SK-N-MC (cell line): ENCODE data around the gene TRPC5OS.

Source experiments
- EZH2 ChIP-seq: fragments of 200-600 bp; sonication (generic); IDR thresholded peaks from one replicate; pipeline ENCODE4 v1.6.1; 2017; ENCODE audit warnings: antibody characterized with exemption
- POLR2AphosphoS5 ChIP-seq: IDR thresholded peaks from 2 replicates; pipeline ENCODE4 v1.6.1; 2012; ENCODE audit warnings: mild to moderate bottlenecking, low read depth, low read length, borderline replicate concordance

- no peak for TF ChIP-seq POLR2AphosphoS5
- no peak for TF ChIP-seq EZH2
These were observed 20.2 kb downstream of the TRPC5OS start for GRCh38 chrX:111896148-111896547.
